ENCODE results near the gene GRM5. TPM values are rescaled to one million over a fixed set of nuclear protein-coding genes. Genes with fewer than 3 reads are reported as not detected.

GRM5 gene
- total RNA-seq, 2 donors from 2014 or later: 1.4 to 8.6 TPM

DNA sequence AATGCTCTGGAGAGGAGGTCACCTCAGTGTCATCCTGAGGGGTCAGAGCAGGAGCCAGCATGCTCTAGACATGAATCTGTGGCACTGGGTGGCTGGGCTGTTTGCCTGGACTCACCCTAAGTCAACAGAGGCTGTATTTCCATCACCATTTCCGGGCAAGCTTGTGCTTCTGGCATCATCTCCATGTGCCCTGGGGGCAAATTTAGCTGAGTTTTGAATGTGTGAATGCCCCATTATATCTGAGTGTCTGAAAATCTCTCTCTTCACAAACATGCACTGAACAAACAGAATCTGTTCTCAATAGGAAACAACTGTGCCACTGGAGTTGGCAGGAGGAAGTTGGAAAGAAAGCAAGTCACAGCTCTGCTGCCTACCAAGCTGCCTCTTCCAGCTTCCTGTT, 356.2 kb downstream of the GRM5 start:
- Histone ChIP-seq H3K4me3 (no peak overlapping the region), H3K36me3 (no peaks in the 10 kb centered on the region), H3K4me1 (ENCODE audit: control insufficient read depth in 1 of 2, low read depth in 2 of 2) (no peaks in the 10 kb centered on the region), H3K27ac (no peak overlapping the region), H3K27me3 (replicated peaks; ENCODE audit: insufficient read depth) (no peaks in the 10 kb centered on the region), H3K9me3 (no peaks in the 10 kb centered on the region)
- DNase-seq (ENCODE audit: low spot score) (no peak), ATAC-seq (ENCODE audit: insufficient number of reproducible peaks, low FRiP score, low read depth) (no peak)
- TF ChIP-seq, protein P1, sequence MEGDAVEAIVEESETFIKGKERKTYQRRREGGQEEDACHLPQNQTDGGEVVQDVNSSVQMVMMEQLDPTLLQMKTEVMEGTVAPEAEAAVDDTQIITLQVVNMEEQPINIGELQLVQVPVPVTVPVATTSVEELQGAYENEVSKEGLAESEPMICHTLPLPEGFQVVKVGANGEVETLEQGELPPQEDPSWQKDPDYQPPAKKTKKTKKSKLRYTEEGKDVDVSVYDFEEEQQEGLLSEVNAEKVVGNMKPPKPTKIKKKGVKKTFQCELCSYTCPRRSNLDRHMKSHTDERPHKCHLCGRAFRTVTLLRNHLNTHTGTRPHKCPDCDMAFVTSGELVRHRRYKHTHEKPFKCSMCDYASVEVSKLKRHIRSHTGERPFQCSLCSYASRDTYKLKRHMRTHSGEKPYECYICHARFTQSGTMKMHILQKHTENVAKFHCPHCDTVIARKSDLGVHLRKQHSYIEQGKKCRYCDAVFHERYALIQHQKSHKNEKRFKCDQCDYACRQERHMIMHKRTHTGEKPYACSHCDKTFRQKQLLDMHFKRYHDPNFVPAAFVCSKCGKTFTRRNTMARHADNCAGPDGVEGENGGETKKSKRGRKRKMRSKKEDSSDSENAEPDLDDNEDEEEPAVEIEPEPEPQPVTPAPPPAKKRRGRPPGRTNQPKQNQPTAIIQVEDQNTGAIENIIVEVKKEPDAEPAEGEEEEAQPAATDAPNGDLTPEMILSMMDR (IDR thresholded peaks at IDR 0.05): no peak

DNA sequence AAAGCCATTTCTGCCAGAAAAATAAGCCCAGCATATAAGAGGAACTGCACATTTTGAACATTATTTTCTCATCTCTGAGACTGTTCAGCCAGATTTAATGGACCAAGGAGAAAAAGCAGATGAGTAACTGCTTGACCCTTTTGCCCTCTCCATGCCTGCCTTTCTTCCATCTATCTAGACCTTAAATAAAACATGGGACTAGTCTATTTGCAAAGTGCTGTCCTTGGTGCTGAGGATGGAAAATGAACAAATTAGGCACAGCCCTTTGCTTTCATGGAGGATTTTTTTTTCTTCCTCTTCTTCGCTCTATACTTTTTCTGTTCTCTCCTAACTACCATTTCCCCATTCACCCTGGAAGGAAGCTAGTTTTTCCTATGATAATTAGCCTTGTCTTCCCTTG, 361.3 kb downstream of the GRM5 start:
- no peaks in the 10 kb centered on the region for H3K4me1 ChIP-seq (ENCODE audit: control insufficient read depth in 1 of 2, low read depth in 2 of 2)
- no peak for ATAC-seq (ENCODE audit: insufficient number of reproducible peaks, low FRiP score, low read depth)
- TF ChIP-seq, protein P1 (IDR thresholded peaks at IDR 0.05): no peak
- DNase-seq (ENCODE audit: low spot score): no peak
- H3K36me3 ChIP-seq: no peaks in the 10 kb centered on the region
- no peak overlapping the region for H3K27ac ChIP-seq
- no peaks in the 10 kb centered on the region for H3K27me3 ChIP-seq (replicated peaks; ENCODE audit: insufficient read depth)
- H3K9me3 ChIP-seq: no peaks in the 10 kb centered on the region
- no peak overlapping the region for H3K4me3 ChIP-seq

DNA sequence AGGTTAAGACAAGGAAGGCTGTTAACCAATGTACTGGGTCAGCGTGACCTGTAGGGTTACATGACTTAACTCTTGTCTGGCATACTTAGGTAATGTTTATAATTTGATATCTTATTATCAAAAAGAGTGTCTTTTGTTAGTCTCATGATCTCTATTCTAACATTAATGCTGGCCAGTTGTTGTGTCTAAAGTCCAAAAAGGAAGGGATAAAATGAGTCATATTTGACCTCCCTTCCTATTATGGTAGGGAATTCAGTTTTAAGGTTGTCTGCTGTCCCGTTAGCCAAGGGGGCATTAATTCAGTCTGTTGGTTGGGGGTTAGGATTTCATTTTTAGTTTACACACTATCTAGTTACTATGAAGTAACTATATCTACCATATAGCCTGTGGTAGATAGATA, 364.0 kb downstream of the GRM5 start:
- ATAC-seq (ENCODE audit: insufficient number of reproducible peaks, low FRiP score, low read depth) (no peak), DNase-seq (ENCODE audit: low spot score) (no peak)
- TF ChIP-seq, protein P1 (IDR thresholded peaks at IDR 0.05): no peak
- Histone ChIP-seq H3K27ac (no peak overlapping the region), H3K4me1 (ENCODE audit: control insufficient read depth in 1 of 2, low read depth in 2 of 2) (no peaks in the 10 kb centered on the region), H3K36me3 (no peaks in the 10 kb centered on the region), H3K9me3 (no peaks in the 10 kb centered on the region), H3K4me3 (no peak overlapping the region), H3K27me3 (replicated peaks; ENCODE audit: insufficient read depth) (no peaks in the 10 kb centered on the region)

DNA sequence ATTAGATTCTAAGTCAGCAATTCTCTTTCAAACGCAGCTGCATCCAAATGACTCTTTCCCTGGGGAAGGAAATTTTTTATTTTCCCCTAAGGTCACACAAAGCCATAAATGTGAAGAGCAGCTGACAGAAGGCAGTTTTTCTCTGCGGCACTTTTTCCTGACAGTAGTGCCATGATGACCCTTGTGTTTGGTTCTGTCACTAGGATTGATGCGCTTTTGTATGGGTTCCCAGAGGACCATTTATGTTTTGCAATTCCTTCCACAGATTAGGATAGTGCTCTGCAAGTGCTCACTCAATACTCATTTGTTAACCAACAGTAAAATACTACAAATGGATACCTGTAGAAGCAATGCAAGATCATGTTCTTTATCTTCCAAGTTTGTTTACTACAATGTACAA, 368.6 kb downstream of the GRM5 start:
- no peak for DNase-seq (ENCODE audit: low spot score)
- TF ChIP-seq, protein P1 (IDR thresholded peaks at IDR 0.05): no peak
- no peaks in the 10 kb centered on the region for H3K4me1 ChIP-seq (ENCODE audit: control insufficient read depth in 1 of 2, low read depth in 2 of 2)

DNA sequence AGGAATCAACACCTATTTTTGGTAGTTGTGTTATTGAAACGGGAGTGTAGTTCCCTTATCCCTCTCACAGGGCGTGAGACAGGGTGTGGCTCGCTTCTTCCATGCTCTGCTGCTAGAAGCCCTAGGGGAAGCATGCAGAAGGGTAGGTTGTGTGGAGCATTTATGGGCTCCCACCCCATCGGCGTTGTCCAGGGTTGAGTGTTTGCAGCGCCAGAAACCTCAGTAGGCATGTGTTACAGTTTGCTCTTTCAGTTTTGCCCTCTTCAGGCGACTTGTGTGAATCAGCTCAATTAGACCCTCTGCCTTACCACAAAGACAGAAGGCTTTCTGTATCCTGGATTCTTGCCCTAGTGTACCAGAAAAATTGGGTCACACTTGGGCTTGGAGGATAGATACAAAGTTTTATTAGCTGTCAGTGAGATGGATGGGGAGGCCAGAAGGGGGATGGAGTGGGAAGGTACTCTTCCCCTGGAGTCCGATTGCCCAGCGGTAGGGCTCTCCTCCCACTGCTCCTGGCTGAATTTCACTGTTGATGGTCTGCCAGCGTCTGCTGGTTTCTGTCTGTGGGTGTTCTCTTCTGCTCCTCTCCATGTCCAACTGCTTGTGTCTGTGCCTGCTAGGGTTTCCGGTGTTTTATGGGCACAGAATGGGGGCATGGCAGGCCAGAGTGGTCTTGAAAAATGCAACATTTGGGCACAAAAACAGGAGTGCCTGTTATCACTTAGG, 369.9 kb downstream of the GRM5 start:
- Histone ChIP-seq H3K4me3 (no peak overlapping the region), H3K9me3 (no peaks in the 10 kb centered on the region), H3K27ac (no peak overlapping the region), H3K27me3 (replicated peaks; ENCODE audit: insufficient read depth) (no peaks in the 10 kb centered on the region), H3K36me3 (no peaks in the 10 kb centered on the region), H3K4me1 (ENCODE audit: control insufficient read depth in 1 of 2, low read depth in 2 of 2) (no peaks in the 10 kb centered on the region)
- ATAC-seq (ENCODE audit: insufficient number of reproducible peaks, low FRiP score, low read depth) (no peak), DNase-seq (ENCODE audit: low spot score) (no peak)
- TF ChIP-seq, protein P1 (IDR thresholded peaks at IDR 0.05): no peak

More for the DNA sequence above, 368.6 kb downstream of the GRM5 start:
- Histone ChIP-seq H3K36me3 (no peaks in the 10 kb centered on the region), H3K27me3 (replicated peaks; ENCODE audit: insufficient read depth) (no peaks in the 10 kb centered on the region), H3K9me3 (no peaks in the 10 kb centered on the region), H3K27ac (no peak overlapping the region), H3K4me3 (no peak overlapping the region)
- no peak for ATAC-seq (ENCODE audit: insufficient number of reproducible peaks, low FRiP score, low read depth)

All from thoracic aorta (tissue), 2 donors.